Caco-2 (cell line): ENCODE results near the gene ATAD3A. TPM values are rescaled to one million over a fixed set of nuclear protein-coding genes. Genes with fewer than 3 reads are reported as not detected.

Experiments
- BruUV-seq: library from RNA; stranded (reverse); fragments of 400-500 nt; replicated peaks from 2 replicates; lab custom pipeline; 2021; lab: Mats Ljungman, UMichigan
- CTCF ChIA-PET: fragments of 300-600 bp; sonication (Branson Sonifier 250); formaldehyde crosslinking; loops from one replicate; lab custom pipeline; 2022; ENCODE audit warnings: antibody characterized with exemption; lab: Charles Lee
- POLR2A ChIA-PET: fragments of 300-600 bp; sonication (Branson Sonifier 250); formaldehyde crosslinking; loops from one replicate; lab custom pipeline; 2022; ENCODE audit warnings: antibody characterized with exemption; lab: Charles Lee
- DNase-seq, 2 experiments: peaks; one replicate each; pipeline versions ENCODE4 v3.0.0 to v3.0.0-alpha.2; 2020 to 2022
- H3K27me3 ChIP-seq: replicated peaks from 2 replicates; pipeline ENCODE4 v1.6.0; 2011; ENCODE audit warnings: low read length; ENCODE audit not compliant: control insufficient read depth, insufficient read depth
- H3K36me3 ChIP-seq: 2 replicates; pipeline ENCODE4 v1.5.1; 2011; ENCODE audit warnings: low read length; ENCODE audit not compliant: control insufficient read depth, insufficient read depth
- H3K4me1 ChIP-seq: fragments of 250-450 bp; sonication (Bioruptor Pico); 2 replicates; pipeline ENCODE4 v1.5.1; 2020; ENCODE audit warnings: mild to moderate bottlenecking
- H3K4me3 ChIP-seq: 2 replicates; pipeline ENCODE4 v1.5.1; 2011; ENCODE audit warnings: low read depth, mild to moderate bottlenecking, control low read depth, low read length
- H3K9me3 ChIP-seq: fragments of 250-450 bp; sonication (Bioruptor Pico); 2 replicates; pipeline ENCODE4 v1.5.1; 2020; ENCODE audit warnings: mild to moderate bottlenecking, moderate library complexity
- H3K27ac Mint-ChIP-seq: one replicate; pipeline ENCODE4 v1.8.0; 2022; ENCODE audit warnings: mixed read lengths; ENCODE audit not compliant: unreplicated experiment
- H3K27me3 Mint-ChIP-seq: one replicate; pipeline ENCODE4 v1.8.0; 2022; ENCODE audit warnings: mixed read lengths; ENCODE audit not compliant: insufficient read depth, unreplicated experiment
- H3K36me3 Mint-ChIP-seq: one replicate; pipeline ENCODE4 v1.8.0; 2022; ENCODE audit warnings: mild to moderate bottlenecking, mixed read lengths; ENCODE audit not compliant: insufficient read depth, unreplicated experiment
- H3K4me1 Mint-ChIP-seq: one replicate; pipeline ENCODE4 v1.8.0; 2022; ENCODE audit warnings: low read depth, mixed read lengths; ENCODE audit not compliant: unreplicated experiment
- H3K4me3 Mint-ChIP-seq: one replicate; pipeline ENCODE4 v1.8.0; 2022; ENCODE audit warnings: mild to moderate bottlenecking, moderate library complexity, mixed read lengths; ENCODE audit not compliant: unreplicated experiment
- H3K9me3 Mint-ChIP-seq: one replicate; pipeline ENCODE4 v1.8.0; 2022; ENCODE audit warnings: mixed read lengths; ENCODE audit not compliant: unreplicated experiment
- intact Hi-C: fragments of 100-400 bp; cut with micrococcal nuclease; formaldehyde crosslinking; loops from one replicate; pipeline ENCODE4 v1.10.0; 2022; ENCODE audit not compliant: unreplicated experiment
- total RNA-seq: library from RNA; stranded (reverse); gene quantifications from 2 replicates; pipeline ENCODE4 v1.2.3, GENCODE V29; 2022
- TF ChIP-seq, protein P1 (sequence below), 2 experiments: fragments of 200-600 bp in 1 of 2; IDR thresholded peaks; 1 replicate in 1 of 2; 2 replicates in 1 of 2; pipeline versions ENCODE4 v1.5.1 to v1.8.0; 2011 to 2022; ENCODE audit warnings: antibody characterized with exemption in 1 of 2, control low read depth in 1 of 2, inconsistent platforms in 1 of 2, low read depth in 1 of 2, low read length in 1 of 2, mild to moderate bottlenecking in 1 of 2, moderate library complexity in 1 of 2; ENCODE audit not compliant: insufficient read depth in 1 of 2, severe bottlenecking in 1 of 2, unreplicated experiment in 1 of 2

The ATAD3A gene
- total RNA-seq, 1 experiment from 2014 or later: 58.6 TPM

DNA sequence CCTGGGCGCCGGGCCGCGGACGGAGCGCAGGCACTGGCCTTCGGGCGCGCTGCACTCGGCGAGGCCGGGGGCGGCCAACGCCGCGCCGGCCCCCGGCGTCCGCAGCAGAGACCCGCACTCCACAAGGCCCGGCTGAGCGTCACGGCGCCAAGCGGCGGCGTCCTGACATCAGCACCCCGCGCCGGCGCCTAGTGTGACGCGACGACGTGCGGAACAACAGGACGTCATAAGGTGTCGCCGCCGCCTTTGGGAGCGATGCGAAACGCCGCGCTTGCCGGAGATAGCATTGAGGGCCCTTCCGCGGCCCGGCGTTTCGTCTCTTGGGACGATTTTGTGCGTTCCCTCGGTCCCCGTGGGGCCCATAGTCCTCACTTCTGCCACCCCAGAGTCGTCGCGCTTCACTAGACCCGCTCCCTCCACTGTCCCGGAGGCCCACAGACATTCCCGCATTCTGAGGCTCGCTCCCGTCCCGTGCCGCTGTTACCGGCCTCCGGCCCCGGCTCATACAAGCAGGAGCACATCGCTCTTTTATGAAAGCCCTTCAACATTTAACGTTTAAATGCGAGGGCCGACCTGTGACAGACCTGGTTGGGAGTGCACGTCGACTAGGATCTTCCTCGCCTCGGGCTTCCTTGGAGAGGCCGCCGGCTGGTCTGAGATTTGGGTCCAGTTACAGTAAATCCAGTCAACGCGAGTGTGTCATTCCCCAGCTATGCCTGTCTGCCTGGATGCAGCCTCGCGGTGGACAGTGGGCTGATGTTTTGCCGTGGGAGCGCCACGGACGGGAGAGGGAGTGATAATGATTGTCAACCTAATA, 63.0 kb downstream of the ATAD3A start, which contains the start of gene SSU72:
SSU72 (minus strand) TSS at position 143 of the 817 bp plus-strand sequence. CDS start 306 bp downstream, outside the sequence.
- Histone ChIP-seq H3K9me3 (no peaks in the 10 kb centered on the region), H3K27me3 (no peaks in the 10 kb centered on the region), H3K4me3 (peak within 1 kb of the TSS; percentile 95), H3K36me3 (no peaks in the 10 kb centered on the region), H3K4me1 (no peaks in the 10 kb centered on the region)
- TSS peak; percentile 90 for BruUV-seq
- H3K27ac Mint-ChIP-seq: peak within 1 kb of the TSS; percentile 99
- ChIA-PET CTCF (no interaction called here), POLR2A (interaction anchor here (0.6 kb wide), 1 partner anchor 12 kb away, joined by 3 read pairs; no protein-coding TSS in a partner anchor)
- H3K4me1 Mint-ChIP-seq: peaks cover 6% of the 10 kb centered on the region
- H3K4me3 Mint-ChIP-seq: peak within 1 kb of the TSS; percentile 95
- no peaks in the 10 kb centered on the region for H3K9me3 Mint-ChIP-seq
- intact Hi-C loops: no loop called here
- DNase-seq: peak; percentile 90 to 91
- no peaks in the 10 kb centered on the region for H3K27me3 Mint-ChIP-seq
- TF ChIP-seq, protein P1, sequence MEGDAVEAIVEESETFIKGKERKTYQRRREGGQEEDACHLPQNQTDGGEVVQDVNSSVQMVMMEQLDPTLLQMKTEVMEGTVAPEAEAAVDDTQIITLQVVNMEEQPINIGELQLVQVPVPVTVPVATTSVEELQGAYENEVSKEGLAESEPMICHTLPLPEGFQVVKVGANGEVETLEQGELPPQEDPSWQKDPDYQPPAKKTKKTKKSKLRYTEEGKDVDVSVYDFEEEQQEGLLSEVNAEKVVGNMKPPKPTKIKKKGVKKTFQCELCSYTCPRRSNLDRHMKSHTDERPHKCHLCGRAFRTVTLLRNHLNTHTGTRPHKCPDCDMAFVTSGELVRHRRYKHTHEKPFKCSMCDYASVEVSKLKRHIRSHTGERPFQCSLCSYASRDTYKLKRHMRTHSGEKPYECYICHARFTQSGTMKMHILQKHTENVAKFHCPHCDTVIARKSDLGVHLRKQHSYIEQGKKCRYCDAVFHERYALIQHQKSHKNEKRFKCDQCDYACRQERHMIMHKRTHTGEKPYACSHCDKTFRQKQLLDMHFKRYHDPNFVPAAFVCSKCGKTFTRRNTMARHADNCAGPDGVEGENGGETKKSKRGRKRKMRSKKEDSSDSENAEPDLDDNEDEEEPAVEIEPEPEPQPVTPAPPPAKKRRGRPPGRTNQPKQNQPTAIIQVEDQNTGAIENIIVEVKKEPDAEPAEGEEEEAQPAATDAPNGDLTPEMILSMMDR (IDR thresholded peaks at IDR 0.05; ENCODE audit: insufficient read depth in 1 of 2, low read depth in 1 of 2, low read length in 1 of 2, severe bottlenecking in 1 of 2, unreplicated experiment in 1 of 2): no peak
- peaks cover 43% of the 10 kb centered on the region for H3K36me3 Mint-ChIP-seq

DNA sequence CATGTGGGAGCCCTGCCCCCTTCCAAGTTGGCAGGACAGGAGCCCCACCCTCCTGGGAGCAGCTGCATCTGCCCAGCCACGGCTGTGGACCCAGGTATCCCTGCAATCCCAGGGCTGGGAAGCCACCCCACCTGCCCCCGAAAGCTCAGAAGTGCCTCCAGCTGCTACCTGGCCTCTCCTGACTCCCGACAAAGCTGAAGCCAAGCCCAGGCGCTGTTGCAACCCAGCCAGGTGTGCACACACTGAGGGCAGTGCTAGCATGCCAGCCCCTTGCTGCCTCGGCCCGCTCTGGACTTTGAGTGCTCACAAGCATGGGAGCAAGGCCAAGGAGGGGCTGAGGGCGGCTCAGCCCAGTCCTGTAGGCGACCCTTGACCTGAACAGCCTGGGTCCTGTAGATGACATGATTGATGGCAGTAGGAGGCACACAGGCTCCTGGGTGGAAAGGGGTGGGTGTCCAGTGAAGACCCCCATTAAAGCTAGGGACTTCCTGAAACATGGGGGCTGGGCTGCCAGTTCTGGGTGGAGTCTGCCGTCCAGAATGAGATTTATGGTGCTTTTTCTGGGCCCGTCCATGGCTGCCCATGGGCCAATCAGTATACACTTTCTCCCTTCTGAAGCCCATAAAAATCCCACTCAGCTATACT, 65.5 kb downstream of the ATAD3A start:
- H3K4me3 ChIP-seq: no peak overlapping the region
- TF ChIP-seq, protein P1 (IDR thresholded peaks at IDR 0.05; ENCODE audit: insufficient read depth in 1 of 2, low read depth in 1 of 2, low read length in 1 of 2, severe bottlenecking in 1 of 2, unreplicated experiment in 1 of 2): no peak
- no peaks in the 10 kb centered on the region for H3K36me3 ChIP-seq
- H3K9me3 ChIP-seq: no peaks in the 10 kb centered on the region
- CTCF ChIA-PET: interaction anchor here (1.1 kb wide), 1 partner anchor 20 kb away, joined by 3 read pairs; no protein-coding TSS in a partner anchor
- H3K36me3 Mint-ChIP-seq: peaks cover 21% of the 10 kb centered on the region
- DNase-seq: no peak
- no peaks in the 10 kb centered on the region for H3K9me3 Mint-ChIP-seq
- H3K4me1 ChIP-seq: no peaks in the 10 kb centered on the region
- no peak overlapping the region for H3K4me3 Mint-ChIP-seq
- BruUV-seq: no TSS peak
- intact Hi-C loops: no loop called here
- POLR2A ChIA-PET: no interaction called here
- no peak overlapping the region for H3K27ac Mint-ChIP-seq
- no peaks in the 10 kb centered on the region for H3K27me3 ChIP-seq
- H3K27me3 Mint-ChIP-seq: no peaks in the 10 kb centered on the region
- H3K4me1 Mint-ChIP-seq: peaks cover 6% of the 10 kb centered on the region

DNA sequence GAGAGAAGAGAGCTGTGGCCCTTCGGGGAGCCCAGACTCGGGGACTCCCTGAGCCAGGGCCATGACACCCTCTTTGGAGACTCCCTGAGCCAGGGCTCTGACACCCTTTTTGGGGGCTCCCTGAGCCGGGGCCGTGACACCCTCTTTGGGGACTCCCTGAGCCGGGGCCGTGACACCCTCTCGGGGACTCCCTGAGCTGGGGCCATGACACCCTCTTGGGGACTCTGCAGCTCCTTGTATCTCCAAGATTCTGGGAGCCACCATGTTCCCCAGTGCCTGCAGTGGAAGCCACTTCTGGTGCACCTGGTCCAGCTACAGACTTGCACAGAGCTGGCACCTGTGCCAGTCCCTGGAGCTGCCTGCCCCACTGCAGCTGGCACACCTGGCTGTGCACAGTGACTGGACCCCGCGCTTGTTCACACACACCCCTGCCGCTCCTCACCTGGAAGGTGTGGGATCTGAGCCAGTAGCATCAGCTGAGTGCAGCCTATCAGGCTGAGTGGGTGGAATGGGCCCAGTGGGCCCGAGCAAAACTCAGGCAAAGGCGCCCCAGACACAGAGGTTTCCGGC, 66.5 kb downstream of the ATAD3A start:
- no TSS peak for BruUV-seq
- Mint-ChIP-seq H3K27me3 (no peaks in the 10 kb centered on the region), H3K27ac (no peak overlapping the region), H3K4me3 (no peak overlapping the region), H3K4me1 (peaks cover 6% of the 10 kb centered on the region), H3K9me3 (no peaks in the 10 kb centered on the region), H3K36me3 (peaks cover 18% of the 10 kb centered on the region)
- H3K4me3 ChIP-seq: no peak overlapping the region
- TF ChIP-seq, protein P1 (IDR thresholded peaks at IDR 0.05; ENCODE audit: insufficient read depth in 1 of 2, low read depth in 1 of 2, low read length in 1 of 2, severe bottlenecking in 1 of 2, unreplicated experiment in 1 of 2): no peak
- CTCF ChIA-PET: interaction anchor here (1.1 kb wide), 1 partner anchor 19 kb away, joined by 3 read pairs; no protein-coding TSS in a partner anchor
- H3K4me1 ChIP-seq: no peaks in the 10 kb centered on the region
- DNase-seq: no peak
- no peaks in the 10 kb centered on the region for H3K36me3 ChIP-seq
- no peaks in the 10 kb centered on the region for H3K9me3 ChIP-seq
- no peaks in the 10 kb centered on the region for H3K27me3 ChIP-seq
- POLR2A ChIA-PET: no interaction called here
- intact Hi-C loops: no loop called here
